Tibial nerve (tissue), 4 donors: ENCODE results near the gene BTG2.

Experiments
- EP300 ChIP-seq, 2 donors: sonication (generic); formaldehyde crosslinking; IDR thresholded peaks; one replicate each; pipeline ENCODE4 v1.6.1; 2017; ENCODE audit warnings: antibody characterized with exemption in 2 of 2, mild to moderate bottlenecking in 1 of 2
- POLR2A ChIP-seq, 2 donors: fragments of 450-650 bp; IDR thresholded peaks; one replicate each; pipeline ENCODE4 v1.6.1; 2017; ENCODE audit warnings: antibody characterized with exemption in 2 of 2, mild to moderate bottlenecking in 2 of 2, moderate library complexity in 2 of 2
- TF ChIP-seq, protein P1 (sequence below), 5 experiments: fragments of 200-600 bp in 3 of 5; fragments of 450-650 bp in 2 of 5; sonication (generic) in 3 of 5; IDR thresholded peaks; one replicate each; pipeline ENCODE4 v1.5.1; 2016 to 2019; ENCODE audit warnings: antibody characterized with exemption in 5 of 5, mild to moderate bottlenecking in 3 of 5, moderate library complexity in 2 of 5

DNA sequence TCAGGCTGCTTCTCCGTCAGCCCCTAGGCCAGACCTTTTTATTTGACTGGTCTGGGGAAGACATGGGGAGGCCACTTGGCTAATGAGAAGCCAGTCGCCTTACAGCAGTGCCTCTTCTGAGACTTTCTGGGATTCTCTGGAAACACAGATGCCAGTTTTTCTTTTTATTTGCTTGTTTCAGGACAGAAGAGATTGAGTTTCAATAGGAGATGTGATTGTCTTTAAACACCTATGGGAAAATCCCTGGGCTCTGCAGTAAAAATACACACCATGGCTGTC lies 15.4 kb upstream of the BTG2 start:
- TF ChIP-seq, protein P1, sequence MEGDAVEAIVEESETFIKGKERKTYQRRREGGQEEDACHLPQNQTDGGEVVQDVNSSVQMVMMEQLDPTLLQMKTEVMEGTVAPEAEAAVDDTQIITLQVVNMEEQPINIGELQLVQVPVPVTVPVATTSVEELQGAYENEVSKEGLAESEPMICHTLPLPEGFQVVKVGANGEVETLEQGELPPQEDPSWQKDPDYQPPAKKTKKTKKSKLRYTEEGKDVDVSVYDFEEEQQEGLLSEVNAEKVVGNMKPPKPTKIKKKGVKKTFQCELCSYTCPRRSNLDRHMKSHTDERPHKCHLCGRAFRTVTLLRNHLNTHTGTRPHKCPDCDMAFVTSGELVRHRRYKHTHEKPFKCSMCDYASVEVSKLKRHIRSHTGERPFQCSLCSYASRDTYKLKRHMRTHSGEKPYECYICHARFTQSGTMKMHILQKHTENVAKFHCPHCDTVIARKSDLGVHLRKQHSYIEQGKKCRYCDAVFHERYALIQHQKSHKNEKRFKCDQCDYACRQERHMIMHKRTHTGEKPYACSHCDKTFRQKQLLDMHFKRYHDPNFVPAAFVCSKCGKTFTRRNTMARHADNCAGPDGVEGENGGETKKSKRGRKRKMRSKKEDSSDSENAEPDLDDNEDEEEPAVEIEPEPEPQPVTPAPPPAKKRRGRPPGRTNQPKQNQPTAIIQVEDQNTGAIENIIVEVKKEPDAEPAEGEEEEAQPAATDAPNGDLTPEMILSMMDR (IDR thresholded peaks at IDR 0.05): no peak
- no peak for TF ChIP-seq EP300 (IDR thresholded peaks at IDR 0.05)
- no peak for TF ChIP-seq POLR2A (IDR thresholded peaks at IDR 0.05)
